ENCODE results near the gene TTLL9.

TTLL9 gene

DNA sequence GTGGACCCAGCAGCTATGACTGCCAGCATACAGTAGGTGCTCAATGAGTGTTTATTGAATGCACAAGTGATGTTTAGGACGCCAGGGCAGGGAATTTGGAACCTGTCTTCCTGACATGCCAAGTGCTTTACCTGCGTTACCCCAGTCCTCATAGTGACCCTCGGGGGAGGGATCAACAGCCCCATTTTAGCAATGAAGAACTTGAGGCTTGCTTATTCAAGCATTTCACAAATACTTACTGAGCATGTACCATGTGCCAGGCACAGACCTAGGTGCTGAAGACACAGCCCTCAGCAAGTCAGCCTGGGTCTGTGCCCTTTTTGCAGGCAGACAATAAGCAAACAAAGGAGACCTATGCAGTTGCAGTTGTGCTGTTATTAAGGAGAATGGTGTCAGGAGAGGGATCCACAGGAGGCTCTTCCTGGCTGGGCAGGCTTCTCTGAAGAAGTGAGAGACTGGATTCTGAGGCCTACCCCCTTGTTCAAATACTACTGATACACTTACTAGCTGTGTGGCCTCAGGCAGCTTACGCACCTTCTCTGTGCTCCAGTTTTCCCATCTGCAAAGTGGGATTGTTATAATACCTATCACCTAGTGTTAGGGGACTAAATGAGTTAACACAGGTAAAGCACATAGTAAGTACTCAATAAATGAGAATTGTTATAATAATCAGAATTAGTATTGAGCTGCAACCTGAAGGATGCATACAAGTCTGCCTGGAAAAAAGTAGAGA, 39.8 kb downstream of the TTLL9 start:
- TF ChIP-seq, protein P1, sequence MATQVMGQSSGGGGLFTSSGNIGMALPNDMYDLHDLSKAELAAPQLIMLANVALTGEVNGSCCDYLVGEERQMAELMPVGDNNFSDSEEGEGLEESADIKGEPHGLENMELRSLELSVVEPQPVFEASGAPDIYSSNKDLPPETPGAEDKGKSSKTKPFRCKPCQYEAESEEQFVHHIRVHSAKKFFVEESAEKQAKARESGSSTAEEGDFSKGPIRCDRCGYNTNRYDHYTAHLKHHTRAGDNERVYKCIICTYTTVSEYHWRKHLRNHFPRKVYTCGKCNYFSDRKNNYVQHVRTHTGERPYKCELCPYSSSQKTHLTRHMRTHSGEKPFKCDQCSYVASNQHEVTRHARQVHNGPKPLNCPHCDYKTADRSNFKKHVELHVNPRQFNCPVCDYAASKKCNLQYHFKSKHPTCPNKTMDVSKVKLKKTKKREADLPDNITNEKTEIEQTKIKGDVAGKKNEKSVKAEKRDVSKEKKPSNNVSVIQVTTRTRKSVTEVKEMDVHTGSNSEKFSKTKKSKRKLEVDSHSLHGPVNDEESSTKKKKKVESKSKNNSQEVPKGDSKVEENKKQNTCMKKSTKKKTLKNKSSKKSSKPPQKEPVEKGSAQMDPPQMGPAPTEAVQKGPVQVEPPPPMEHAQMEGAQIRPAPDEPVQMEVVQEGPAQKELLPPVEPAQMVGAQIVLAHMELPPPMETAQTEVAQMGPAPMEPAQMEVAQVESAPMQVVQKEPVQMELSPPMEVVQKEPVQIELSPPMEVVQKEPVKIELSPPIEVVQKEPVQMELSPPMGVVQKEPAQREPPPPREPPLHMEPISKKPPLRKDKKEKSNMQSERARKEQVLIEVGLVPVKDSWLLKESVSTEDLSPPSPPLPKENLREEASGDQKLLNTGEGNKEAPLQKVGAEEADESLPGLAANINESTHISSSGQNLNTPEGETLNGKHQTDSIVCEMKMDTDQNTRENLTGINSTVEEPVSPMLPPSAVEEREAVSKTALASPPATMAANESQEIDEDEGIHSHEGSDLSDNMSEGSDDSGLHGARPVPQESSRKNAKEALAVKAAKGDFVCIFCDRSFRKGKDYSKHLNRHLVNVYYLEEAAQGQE (IDR thresholded peaks at IDR 0.05; ENCODE audit: low read depth), result no peak
- TF ChIP-seq, protein P2, sequence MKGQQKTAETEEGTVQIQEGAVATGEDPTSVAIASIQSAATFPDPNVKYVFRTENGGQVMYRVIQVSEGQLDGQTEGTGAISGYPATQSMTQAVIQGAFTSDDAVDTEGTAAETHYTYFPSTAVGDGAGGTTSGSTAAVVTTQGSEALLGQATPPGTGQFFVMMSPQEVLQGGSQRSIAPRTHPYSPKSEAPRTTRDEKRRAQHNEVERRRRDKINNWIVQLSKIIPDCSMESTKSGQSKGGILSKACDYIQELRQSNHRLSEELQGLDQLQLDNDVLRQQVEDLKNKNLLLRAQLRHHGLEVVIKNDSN (IDR thresholded peaks at IDR 0.05), result no peak
- TF ChIP-seq YY1 (IDR thresholded peaks at IDR 0.05; ENCODE audit: low read depth), result no peak
- TF ChIP-seq CREB1 (IDR thresholded peaks at IDR 0.05; ENCODE audit: low read depth), result no peak
- TF ChIP-seq TCF12 (IDR thresholded peaks at IDR 0.05; ENCODE audit: low read depth), result no peak
- no peak for TF ChIP-seq EGR1 (IDR thresholded peaks at IDR 0.05)
- no peak for TF ChIP-seq EP300 (IDR thresholded peaks at IDR 0.05; ENCODE audit: borderline replicate concordance)
- TF ChIP-seq, protein P3, sequence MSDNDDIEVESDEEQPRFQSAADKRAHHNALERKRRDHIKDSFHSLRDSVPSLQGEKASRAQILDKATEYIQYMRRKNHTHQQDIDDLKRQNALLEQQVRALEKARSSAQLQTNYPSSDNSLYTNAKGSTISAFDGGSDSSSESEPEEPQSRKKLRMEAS (IDR thresholded peaks at IDR 0.05), result no peak
- TF ChIP-seq FOXM1 (IDR thresholded peaks at IDR 0.05; ENCODE audit: borderline replicate concordance, low read depth), result no peak
- no peak for TF ChIP-seq TEAD4 (IDR thresholded peaks at IDR 0.05)

DNA sequence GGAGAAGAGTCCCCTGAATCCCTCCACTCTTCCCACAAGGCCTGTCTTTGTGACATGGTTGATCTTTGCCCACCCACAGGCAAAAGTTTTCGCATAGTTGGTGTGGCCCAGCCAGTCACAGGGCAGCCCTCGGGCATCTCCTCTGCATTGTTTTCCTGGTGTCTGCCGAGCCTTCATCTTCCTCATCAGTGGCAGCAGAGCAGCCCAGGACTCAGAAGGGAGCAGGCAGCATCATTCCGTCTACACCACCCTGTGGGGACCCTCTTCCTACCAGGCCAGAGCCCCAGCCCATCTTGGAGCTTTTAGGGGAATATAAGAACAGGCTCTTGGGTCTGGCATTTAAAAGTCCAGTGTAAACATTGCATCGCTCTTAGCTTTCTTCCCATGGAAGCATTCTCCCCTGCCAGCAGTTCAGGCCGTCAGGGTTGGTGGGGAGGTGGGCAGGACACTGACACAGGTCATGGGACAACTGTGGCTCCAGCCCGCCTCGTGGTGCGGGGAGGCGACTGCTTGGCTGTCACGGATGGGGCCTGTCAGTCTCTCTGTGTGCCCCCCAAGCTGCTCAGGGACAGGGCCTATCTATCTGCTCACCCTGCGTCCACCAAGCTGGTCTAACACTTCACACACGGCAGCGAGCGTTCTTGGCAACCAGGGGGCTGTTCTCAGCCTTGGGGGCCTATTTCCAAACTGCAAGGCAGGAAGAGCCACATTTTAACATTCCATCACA, 43.2 kb downstream of the TTLL9 start:
- TF ChIP-seq, protein P3 (IDR thresholded peaks at IDR 0.05), result no peak
- no peak for TF ChIP-seq RAD21 (IDR thresholded peaks at IDR 0.05; ENCODE audit: low read depth)
- no peak for TF ChIP-seq FOXM1 (IDR thresholded peaks at IDR 0.05; ENCODE audit: borderline replicate concordance, low read depth)
- TF ChIP-seq, protein P2 (IDR thresholded peaks at IDR 0.05), result no peak
- TF ChIP-seq CEBPB (IDR thresholded peaks at IDR 0.05), result no peak
- no peak for TF ChIP-seq EGR1 (IDR thresholded peaks at IDR 0.05)
- TF ChIP-seq, protein P1 (IDR thresholded peaks at IDR 0.05; ENCODE audit: low read depth), result no peak
- no peak for TF ChIP-seq TCF12 (IDR thresholded peaks at IDR 0.05; ENCODE audit: low read depth)
- no peak for TF ChIP-seq EP300 (IDR thresholded peaks at IDR 0.05; ENCODE audit: borderline replicate concordance)
- no peak for TF ChIP-seq YY1 (IDR thresholded peaks at IDR 0.05; ENCODE audit: low read depth)
- TF ChIP-seq NFIC (IDR thresholded peaks at IDR 0.05), result no peak
- TF ChIP-seq TAF1 (IDR thresholded peaks at IDR 0.05; ENCODE audit: low read depth), result no peak
- no peak for TF ChIP-seq CREB1 (IDR thresholded peaks at IDR 0.05; ENCODE audit: low read depth)
- TF ChIP-seq TEAD4 (IDR thresholded peaks at IDR 0.05), result no peak
- TF ChIP-seq ZBTB7A (IDR thresholded peaks at IDR 0.05; ENCODE audit: low read depth), result no peak

DNA sequence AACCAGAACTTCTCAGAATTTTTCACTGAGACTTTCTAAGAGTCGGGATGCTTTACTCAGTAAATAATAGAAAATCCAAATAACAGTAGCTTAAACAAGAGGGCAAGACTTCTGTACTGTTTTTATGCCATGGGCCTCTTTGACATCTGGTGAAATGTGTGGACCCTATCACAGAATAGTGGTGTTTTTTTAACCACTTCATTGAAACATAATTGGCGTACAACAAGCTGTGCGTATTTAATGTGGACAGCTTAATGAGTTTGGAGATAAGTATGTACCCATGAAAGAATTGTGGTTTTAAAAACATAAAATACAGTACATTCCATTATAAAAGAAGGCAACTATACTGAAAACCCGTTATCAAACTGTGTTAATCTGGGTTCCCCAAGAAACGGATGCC, 43.7 kb downstream of the TTLL9 start:
- TF ChIP-seq FOXM1 (IDR thresholded peaks at IDR 0.05; ENCODE audit: borderline replicate concordance, low read depth), result no peak
- TF ChIP-seq, protein P3 (IDR thresholded peaks at IDR 0.05), result no peak
- no peak for TF ChIP-seq RAD21 (IDR thresholded peaks at IDR 0.05; ENCODE audit: low read depth)
- TF ChIP-seq, protein P2 (IDR thresholded peaks at IDR 0.05), result no peak
- TF ChIP-seq ZBTB7A (IDR thresholded peaks at IDR 0.05; ENCODE audit: low read depth), result no peak
- TF ChIP-seq TAF1 (IDR thresholded peaks at IDR 0.05; ENCODE audit: low read depth), result no peak
- no peak for TF ChIP-seq CEBPB (IDR thresholded peaks at IDR 0.05)
- no peak for TF ChIP-seq NFIC (IDR thresholded peaks at IDR 0.05)

DNA sequence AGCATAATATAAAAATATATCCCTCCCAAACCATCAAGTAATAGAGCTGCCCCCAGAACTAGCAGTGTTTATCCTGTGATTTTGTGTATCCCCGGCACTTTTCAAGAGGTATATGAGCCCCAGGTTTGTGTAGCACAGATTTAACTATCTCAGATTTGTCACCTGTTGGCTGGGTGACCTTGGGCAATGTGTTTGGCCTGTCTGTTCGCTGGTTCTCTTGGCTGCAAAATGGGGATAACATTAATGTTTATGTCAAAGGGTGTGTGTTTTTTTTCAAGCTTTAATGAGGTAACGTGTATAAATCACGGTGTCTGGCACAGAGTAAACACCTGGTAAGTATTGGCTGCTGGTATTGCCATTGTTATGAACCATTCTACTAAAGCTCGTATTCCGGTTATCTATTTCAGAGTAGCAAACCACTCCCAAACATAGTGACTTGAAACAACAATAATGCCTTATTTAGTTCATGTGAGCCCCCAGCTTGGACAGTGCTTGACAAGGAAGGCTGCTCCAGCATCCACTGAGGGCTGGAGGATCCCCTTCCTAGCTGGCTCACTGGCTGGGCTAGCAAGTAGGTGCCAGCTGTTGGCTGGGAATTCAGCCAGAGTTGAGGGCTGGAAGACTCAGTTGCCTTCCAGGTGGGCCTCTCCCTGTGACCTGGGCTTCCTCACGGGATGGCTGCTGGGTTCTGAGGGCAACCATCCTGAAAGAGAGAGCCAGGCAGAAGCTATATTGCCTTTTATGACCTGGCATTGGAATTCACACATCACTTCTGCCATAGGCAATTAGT, 45.3 kb downstream of the TTLL9 start:
- TF ChIP-seq TAF1 (IDR thresholded peaks at IDR 0.05; ENCODE audit: low read depth) (no peak), RAD21 (IDR thresholded peaks at IDR 0.05; ENCODE audit: low read depth) (no peak), EP300 (IDR thresholded peaks at IDR 0.05; ENCODE audit: borderline replicate concordance) (no peak), CREB1 (IDR thresholded peaks at IDR 0.05; ENCODE audit: low read depth) (no peak), FOXM1 (IDR thresholded peaks at IDR 0.05; ENCODE audit: borderline replicate concordance, low read depth) (no peak), ZBTB7A (IDR thresholded peaks at IDR 0.05; ENCODE audit: low read depth) (no peak), EGR1 (IDR thresholded peaks at IDR 0.05) (no peak), CEBPB (IDR thresholded peaks at IDR 0.05) (no peak), YY1 (IDR thresholded peaks at IDR 0.05; ENCODE audit: low read depth) (no peak), TCF12 (IDR thresholded peaks at IDR 0.05; ENCODE audit: low read depth) (no peak), TEAD4 (IDR thresholded peaks at IDR 0.05) (no peak), NFIC (IDR thresholded peaks at IDR 0.05) (no peak)
- TF ChIP-seq, protein P3 (IDR thresholded peaks at IDR 0.05), result no peak
- TF ChIP-seq, protein P2 (IDR thresholded peaks at IDR 0.05), result no peak
- TF ChIP-seq, protein P1 (IDR thresholded peaks at IDR 0.05; ENCODE audit: low read depth), result no peak
